Hematopoietic multipotent progenitor cell treated with erythropoietin and hydrocortisone succinate and interleukin-3 and kit ligand, for 6 days (in vitro differentiated cells): ENCODE data around the gene ACE.

ENCODE experiments used
- DNase-seq: peaks from one replicate; pipeline ENCODE4 v3.0.0-alpha.2; 2015

ACE gene

GRCh38 chr17:63517825-63518534, 41.1 kb downstream of the ACE start:
- no peak for DNase-seq

DNA sequence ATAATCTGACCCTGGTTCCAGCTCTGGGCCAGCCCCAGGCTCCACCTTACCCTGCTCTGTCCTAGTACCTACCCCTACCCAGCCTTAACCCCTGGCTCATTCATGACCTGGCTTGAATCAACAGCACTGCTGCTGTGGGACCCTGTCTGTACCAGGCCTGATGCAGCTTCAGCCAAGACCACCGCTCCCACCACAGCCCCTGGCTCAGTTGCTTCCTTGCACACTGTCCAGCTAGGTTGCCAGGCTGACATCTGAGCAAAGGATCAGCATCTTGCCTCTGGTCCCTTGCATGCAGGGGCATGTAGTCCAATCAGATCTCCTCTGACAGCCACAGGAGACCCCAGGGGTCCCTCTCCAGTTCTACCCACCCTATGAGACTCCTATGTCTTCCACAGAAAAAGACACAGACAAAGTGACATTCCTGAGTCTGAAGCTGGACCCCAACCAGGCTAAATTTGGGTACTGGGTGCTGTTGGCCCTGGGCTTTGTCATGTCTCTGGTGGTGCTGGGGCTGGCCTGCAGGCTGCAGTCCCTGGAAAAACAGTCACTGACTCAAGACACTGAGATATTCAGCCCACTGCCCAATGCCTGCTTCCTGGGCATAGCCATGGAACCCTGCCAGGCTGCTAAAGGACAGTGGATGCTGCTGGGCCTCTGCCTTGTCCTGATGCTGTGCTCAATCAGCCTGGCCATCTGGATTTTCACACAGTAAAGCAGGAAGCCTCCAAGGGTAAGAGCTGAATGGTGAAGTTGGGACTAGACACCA, 42.4 kb downstream of the ACE start:
- no peak for DNase-seq

DNA sequence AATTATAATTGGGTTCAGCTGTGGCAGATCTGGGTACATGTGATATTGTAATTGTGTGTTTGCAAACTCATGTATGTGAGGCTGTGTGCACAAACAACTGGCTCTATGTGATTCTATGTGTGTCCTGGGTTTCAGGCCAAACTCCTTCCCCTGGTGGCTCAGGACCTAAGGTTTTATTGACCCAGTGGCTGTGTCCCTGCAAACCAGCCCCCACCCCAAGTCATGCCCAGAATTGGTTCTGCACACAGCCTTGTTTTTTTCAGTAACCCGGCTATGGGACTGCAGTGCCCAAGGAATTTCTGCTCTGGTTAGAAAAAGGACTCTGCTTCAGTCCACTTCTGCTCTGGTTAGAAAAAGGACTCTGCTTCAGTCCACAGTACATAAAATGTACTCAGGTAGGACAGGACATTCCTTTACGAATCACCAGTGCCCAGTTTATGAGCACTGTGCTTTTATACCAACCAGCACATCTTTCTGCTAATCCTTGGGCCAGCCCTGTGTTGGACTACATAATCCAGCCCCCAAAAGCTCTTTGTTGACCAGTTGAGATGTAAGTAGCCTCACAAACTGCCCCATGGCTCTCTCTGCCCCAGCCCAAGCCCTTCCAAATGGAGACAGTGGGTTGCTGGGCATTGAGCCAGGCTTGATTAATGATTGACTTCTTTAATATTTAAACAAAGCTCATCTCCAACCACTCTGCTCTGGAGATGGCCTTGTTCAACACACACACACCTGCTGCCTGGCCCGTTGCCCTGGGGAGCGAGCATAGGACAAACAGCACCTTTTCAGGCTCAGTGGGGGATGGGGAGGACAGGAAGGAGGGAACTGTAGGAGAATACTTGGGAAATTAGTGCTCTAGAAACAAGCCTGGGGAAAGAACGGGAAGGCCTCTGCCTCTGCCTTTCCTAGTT, 43.4 kb downstream of the ACE start:
- DNase-seq = no peak

GRCh38 chr17:63523253-63523855, 46.5 kb downstream of the ACE start, which contains the start of gene KCNH6:
KCNH6 (plus strand) TSS chr17:63523358; CDS start chr17:63523414, 56 bp downstream.
- DNase-seq = peak; percentile 27

GRCh38 chr17:63524051-63524450, 47.2 kb downstream of the ACE start:
- DNase-seq = no peak

GRCh38 chr17:63525190-63525946, 48.5 kb downstream of the ACE start:
- DNase-seq = no peak

- DNase-seq = no peak
Observed at GRCh38 chr17:63526861-63527260, 50.0 kb downstream of the ACE start.

GRCh38 chr17:63528183-63528582, 51.3 kb downstream of the ACE start:
- DNase-seq = no peak

- DNase-seq = peak; percentile 81
Observed at GRCh38 chr17:63529711-63530556, 53.1 kb downstream of the ACE start.

- no peak for DNase-seq
Observed at GRCh38 chr17:63530557-63531021, 53.7 kb downstream of the ACE start.

GRCh38 chr17:63531022-63531965, 54.4 kb downstream of the ACE start:
- no peak for DNase-seq

- DNase-seq = no peak
Observed at GRCh38 chr17:63533433-63534077, 56.7 kb downstream of the ACE start.

GRCh38 chr17:63534078-63534570, 57.3 kb downstream of the ACE start:
- DNase-seq = no peak

GRCh38 chr17:63534816-63535455, 58.1 kb downstream of the ACE start:
- no peak for DNase-seq

DNA sequence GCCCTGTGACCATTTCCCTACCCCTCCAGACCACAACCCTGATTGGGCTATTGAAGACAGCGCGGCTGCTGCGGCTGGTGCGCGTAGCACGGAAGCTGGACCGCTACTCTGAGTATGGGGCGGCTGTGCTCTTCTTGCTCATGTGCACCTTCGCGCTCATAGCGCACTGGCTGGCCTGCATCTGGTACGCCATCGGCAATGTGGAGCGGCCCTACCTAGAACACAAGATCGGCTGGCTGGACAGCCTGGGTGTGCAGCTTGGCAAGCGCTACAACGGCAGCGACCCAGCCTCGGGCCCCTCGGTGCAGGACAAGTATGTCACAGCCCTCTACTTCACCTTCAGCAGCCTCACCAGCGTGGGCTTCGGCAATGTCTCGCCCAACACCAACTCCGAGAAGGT, 58.8 kb downstream of the ACE start:
- DNase-seq = no peak

DNA sequence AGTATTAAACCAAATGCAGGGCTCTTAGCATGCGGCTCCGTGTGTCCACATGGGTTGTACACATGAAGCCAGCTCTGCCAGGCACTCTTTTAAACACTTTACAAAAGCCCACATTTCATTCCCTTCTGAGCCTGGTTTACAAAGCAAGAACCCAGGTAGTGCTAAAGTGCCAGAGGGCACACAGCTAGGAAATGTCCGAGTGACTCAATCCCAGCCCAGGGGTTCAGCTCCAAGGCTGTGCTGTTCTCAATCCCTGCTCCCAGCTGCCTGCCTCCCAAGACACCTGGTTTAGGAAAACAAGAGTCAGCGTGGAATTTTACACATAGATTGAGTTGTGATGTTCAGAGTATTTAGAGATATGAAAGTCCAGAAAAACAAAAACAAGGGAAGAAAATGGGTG, 60.1 kb downstream of the ACE start:
- no peak for DNase-seq

GRCh38 chr17:63537991-63538692, 61.3 kb downstream of the ACE start:
- DNase-seq = no peak
